GM18867 (cell line): ENCODE results near the gene S100A5.

ENCODE experiments used
- ATAC-seq: cut with Tn5 transposase; IDR thresholded peaks from one replicate; pipeline ENCODE4 v1.9.1; 2021; ENCODE audit warnings: mild to moderate bottlenecking, moderate library complexity; ENCODE audit not compliant: unreplicated experiment

S100A5 gene

DNA sequence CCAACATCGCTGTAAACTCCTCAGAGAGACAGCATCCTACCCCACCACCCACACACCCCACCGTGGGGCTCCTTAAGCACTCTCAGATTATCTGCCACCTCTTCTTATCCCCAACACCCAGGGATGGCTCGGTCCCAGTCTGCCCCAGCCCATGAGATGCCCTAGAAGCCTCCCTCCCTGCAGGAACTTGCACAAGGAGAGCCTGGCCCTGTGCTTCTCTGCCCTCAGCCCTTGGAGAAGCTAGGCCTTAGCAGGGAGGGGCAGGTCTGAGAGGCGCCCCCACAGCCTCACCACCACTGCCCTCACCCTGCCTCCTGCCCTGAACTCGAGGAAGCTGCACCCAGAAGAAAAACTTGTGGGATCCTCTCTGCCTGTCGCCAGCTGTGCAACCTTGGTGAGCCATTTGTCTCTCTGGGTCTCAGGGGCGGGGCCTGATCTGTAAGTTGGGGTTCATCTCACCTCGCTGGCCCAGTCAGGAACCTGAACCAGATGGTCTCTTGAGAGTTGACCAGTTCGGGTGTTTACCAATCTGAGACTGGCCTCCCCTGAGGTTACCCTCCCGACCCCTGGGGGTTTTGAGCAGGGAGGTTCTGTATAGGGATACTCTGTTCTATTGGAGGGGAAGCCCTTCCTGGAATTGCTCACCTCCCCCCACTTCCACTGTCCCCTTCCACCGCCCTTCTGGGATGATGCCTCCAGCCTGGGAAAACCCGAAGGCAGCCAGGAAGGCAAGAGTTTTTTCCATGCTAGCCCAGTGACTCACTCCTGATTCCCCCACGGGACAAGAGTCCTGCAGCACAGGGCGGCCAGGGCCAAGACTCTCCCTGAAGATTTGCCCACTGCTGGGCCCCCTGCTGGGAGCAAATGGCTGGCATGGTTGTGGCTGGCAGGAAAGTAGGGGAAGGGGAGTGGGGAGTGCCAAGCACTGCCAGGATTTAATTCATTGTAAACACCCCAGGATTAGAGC lies 8.3 kb upstream of the S100A5 start, which contains the start of gene S100A3:
TSS of gene S100A3 (minus strand) at position 537 of the 967 bp plus-strand sequence. CDS start 773 bp downstream, outside the sequence.
- no peak for ATAC-seq

- ATAC-seq = no peak
Observed at GRCh38 chr1:153547560-153548551, 7.1 kb upstream of the S100A5 start.

- no peak for ATAC-seq
Observed at GRCh38 chr1:153546796-153547559, 6.2 kb upstream of the S100A5 start.

GRCh38 chr1:153546371-153546770 lies 5.6 kb upstream of the S100A5 start:
- no peak for ATAC-seq

GRCh38 chr1:153545067-153546055 lies 4.6 kb upstream of the S100A5 start, which contains the start of gene S100A4:
TSS of gene S100A4 (minus strand) at chr1:153545806. CDS start at chr1:153544794, 1,012 bp downstream.
- ATAC-seq = peak; percentile 38

DNA sequence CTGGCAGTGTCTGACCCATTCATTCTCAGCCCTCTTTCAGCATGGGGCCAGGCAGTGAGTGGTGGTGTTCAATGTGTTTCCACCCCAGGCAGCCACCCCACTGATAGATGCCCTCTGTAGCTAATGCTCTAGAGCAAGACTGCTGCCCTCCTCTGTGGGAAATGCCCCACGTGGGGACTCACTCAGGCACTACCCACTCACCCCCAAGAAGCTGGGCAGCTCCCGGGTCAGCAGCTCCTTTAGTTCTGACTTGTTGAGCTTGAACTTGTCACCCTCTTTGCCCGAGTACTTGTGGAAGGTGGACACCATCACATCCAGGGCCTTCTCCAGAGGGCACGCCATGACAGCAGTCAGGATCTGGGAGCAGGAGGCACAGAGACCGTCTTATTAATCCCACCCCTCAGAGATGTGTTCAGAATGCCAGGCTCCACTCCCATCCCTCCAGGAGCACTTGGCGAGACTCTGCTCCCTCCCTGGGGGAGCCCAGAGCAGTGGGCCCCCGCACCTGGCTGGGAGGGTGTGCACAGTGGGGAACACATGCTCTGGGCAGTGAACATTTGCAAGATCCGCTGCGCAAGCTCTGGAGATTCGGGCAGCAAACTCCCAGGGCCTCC lies 3.8 kb upstream of the S100A5 start:
- ATAC-seq = no peak

GRCh38 chr1:153543736-153544135 lies 3.0 kb upstream of the S100A5 start:
- ATAC-seq = no peak

GRCh38 chr1:153542956-153543711 lies 2.4 kb upstream of the S100A5 start:
- ATAC-seq = no peak

- ATAC-seq = no peak
Observed at GRCh38 chr1:153541641-153542590, 1.2 kb upstream of the S100A5 start.

- no peak for ATAC-seq
Observed at GRCh38 chr1:153539395-153540093, 1.2 kb downstream of the S100A5 start.

GRCh38 chr1:153538315-153538821 lies 2.4 kb downstream of the S100A5 start:
- ATAC-seq = no peak

GRCh38 chr1:153537376-153537730 lies 3.4 kb downstream of the S100A5 start:
- ATAC-seq = no peak

DNA sequence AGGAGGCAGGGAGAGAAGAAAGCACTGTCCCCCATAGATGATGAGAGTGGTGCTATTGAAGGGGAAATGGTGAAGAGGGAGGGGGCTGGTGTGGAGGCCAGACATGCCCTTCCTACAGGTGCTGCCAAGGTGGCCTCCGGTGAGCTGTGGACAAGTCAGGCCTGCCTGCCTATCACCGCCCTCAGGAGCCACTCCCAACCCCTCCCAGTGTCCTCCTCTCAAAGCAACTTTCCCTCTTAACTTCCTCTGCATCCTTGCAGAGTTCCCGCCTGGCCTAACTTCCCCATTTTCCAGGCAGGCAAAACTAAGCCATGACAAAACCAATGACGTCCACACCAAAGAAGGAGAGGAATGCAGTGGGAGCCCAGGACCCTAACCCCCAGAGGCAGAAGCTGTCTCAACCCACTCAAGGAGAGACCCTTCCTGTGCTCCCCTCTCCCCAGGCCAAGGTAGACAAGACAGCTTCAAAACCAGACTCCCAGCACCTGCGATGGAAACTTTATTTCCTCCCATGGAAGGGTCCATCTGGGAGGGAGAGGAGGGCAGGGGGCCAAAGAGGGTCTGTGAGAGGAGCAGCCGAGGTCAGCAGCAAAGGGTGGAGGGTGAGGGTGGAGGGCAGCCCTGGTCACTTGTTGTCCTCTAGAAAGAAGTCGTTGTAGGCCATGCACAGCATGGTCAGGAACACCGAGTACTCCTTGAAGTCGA lies 3.9 kb downstream of the S100A5 start:
- ATAC-seq = no peak

- peak; percentile 63 for ATAC-seq
Observed at GRCh38 chr1:153536012-153536670, 4.6 kb downstream of the S100A5 start.
